ENCODE measurements around the gene CDC34. TPM values are rescaled to one million over a fixed set of nuclear protein-coding genes. Genes with fewer than 3 reads are reported as not detected.

Gene CDC34
- total and polyA plus RNA-seq, 9 of the 15 experiments (the other 6 are each of a cell fraction or from before 2014, with no cell fraction given) = 0.80 to 203 (median 65.5) TPM

DNA sequence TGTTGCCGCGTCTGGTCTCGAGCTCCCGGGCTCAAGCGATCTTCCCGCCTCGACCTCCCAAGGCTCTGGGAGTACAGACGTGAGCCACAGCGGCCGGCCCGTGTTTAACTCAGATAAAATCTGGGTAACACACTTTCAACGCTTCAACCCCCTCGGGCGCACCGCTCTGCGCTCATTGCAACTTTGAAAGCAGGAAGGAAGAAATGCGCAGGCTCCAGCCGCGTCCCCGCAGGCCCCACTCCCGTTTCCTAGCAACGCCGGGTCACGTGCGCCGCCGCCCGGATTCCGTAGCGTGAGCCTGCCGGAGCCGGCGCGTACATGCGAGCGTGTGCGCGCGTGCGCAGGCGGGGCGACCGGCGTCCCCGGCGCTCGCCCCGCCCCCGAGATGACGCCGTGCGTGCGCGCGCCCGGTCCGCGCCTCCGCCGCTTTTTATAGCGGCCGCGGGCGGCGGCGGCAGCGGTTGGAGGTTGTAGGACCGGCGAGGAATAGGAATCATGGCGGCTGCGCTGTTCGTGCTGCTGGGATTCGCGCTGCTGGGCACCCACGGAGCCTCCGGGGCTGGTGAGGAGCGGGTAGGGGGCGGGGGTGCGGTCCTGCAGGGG lies 40.7 kb downstream of the CDC34 start, which contains the start of gene BSG (continued):
- TF ChIP-seq, protein P1, sequence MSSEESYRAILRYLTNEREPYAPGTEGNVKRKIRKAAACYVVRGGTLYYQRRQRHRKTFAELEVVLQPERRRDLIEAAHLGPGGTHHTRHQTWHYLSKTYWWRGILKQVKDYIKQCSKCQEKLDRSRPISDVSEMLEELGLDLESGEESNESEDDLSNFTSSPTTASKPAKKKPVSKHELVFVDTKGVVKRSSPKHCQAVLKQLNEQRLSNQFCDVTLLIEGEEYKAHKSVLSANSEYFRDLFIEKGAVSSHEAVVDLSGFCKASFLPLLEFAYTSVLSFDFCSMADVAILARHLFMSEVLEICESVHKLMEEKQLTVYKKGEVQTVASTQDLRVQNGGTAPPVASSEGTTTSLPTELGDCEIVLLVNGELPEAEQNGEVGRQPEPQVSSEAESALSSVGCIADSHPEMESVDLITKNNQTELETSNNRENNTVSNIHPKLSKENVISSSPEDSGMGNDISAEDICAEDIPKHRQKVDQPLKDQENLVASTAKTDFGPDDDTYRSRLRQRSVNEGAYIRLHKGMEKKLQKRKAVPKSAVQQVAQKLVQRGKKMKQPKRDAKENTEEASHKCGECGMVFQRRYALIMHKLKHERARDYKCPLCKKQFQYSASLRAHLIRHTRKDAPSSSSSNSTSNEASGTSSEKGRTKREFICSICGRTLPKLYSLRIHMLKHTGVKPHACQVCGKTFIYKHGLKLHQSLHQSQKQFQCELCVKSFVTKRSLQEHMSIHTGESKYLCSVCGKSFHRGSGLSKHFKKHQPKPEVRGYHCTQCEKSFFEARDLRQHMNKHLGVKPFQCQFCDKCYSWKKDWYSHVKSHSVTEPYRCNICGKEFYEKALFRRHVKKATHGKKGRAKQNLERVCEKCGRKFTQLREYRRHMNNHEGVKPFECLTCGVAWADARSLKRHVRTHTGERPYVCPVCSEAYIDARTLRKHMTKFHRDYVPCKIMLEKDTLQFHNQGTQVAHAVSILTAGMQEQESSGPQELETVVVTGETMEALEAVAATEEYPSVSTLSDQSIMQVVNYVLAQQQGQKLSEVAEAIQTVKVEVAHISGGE (CRISPR knock-in tag; IDR thresholded peaks at IDR 0.05) = peak in 1 of 3 experiments; percentile 64; a peak in 1 of 6 replicates
- 0 out of 2 replicates have a peak, but pooled peaks have one; percentile 70 for TF ChIP-seq KDM2B (CRISPR knock-in tag; IDR thresholded peaks at IDR 0.05)
- peak; percentile 91; the same call in 1 of the 2 replicates for TF ChIP-seq CHCHD3 (CRISPR knock-in tag; IDR thresholded peaks at IDR 0.05)
- TF ChIP-seq, protein P2, sequence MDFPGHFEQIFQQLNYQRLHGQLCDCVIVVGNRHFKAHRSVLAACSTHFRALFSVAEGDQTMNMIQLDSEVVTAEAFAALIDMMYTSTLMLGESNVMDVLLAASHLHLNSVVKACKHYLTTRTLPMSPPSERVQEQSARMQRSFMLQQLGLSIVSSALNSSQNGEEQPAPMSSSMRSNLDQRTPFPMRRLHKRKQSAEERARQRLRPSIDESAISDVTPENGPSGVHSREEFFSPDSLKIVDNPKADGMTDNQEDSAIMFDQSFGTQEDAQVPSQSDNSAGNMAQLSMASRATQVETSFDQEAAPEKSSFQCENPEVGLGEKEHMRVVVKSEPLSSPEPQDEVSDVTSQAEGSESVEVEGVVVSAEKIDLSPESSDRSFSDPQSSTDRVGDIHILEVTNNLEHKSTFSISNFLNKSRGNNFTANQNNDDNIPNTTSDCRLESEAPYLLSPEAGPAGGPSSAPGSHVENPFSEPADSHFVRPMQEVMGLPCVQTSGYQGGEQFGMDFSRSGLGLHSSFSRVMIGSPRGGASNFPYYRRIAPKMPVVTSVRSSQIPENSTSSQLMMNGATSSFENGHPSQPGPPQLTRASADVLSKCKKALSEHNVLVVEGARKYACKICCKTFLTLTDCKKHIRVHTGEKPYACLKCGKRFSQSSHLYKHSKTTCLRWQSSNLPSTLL (IDR thresholded peaks at IDR 0.05) = no peak
- no peak for TF ChIP-seq ZNF140 (CRISPR knock-in tag; IDR thresholded peaks at IDR 0.05)
- TF ChIP-seq IRF2 (CRISPR knock-in tag; IDR thresholded peaks at IDR 0.05) = no peak
- TF ChIP-seq, protein P3, sequence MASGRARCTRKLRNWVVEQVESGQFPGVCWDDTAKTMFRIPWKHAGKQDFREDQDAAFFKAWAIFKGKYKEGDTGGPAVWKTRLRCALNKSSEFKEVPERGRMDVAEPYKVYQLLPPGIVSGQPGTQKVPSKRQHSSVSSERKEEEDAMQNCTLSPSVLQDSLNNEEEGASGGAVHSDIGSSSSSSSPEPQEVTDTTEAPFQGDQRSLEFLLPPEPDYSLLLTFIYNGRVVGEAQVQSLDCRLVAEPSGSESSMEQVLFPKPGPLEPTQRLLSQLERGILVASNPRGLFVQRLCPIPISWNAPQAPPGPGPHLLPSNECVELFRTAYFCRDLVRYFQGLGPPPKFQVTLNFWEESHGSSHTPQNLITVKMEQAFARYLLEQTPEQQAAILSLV (tag; IDR thresholded peaks at IDR 0.05) = no peak
- TF ChIP-seq TEAD4 (IDR thresholded peaks at IDR 0.05; ENCODE audit: low read length) = peak; percentile 56; the same call in 1 of the 2 replicates
- TF ChIP-seq TEAD4 (CRISPR knock-in tag; IDR thresholded peaks at IDR 0.05; ENCODE audit: borderline replicate concordance) = no peak
- TF ChIP-seq, protein P4, sequence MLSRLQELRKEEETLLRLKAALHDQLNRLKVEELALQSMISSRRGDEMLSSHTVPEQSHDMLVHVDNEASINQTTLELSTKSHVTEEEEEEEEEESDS (CRISPR knock-in tag; IDR thresholded peaks at IDR 0.05) = no peak
- 0 out of 2 replicates have a peak, but pooled peaks have one; percentile 41 for TF ChIP-seq ZNF324 (CRISPR knock-in tag; IDR thresholded peaks at IDR 0.05)
- TF ChIP-seq POLR2G (IDR thresholded peaks at IDR 0.05; ENCODE audit: low read depth, low read length) = peak; percentile 98
- peak; percentile 62 to 95 for TF ChIP-seq MAZ (CRISPR knock-in tag; conservative IDR thresholded peaks at IDR 0.05 in 1 of 2, IDR thresholded peaks at IDR 0.05 in 1 of 2)
- TF ChIP-seq CBX1 (IDR thresholded peaks at IDR 0.05; ENCODE audit: low read depth) = peak; percentile 84; the same call in 1 of the 2 replicates
- TF ChIP-seq RBM22 (IDR thresholded peaks at IDR 0.05; ENCODE audit: low read depth, low read length, poor library complexity, severe bottlenecking) = peak; percentile 76
- TF ChIP-seq, protein P5, sequence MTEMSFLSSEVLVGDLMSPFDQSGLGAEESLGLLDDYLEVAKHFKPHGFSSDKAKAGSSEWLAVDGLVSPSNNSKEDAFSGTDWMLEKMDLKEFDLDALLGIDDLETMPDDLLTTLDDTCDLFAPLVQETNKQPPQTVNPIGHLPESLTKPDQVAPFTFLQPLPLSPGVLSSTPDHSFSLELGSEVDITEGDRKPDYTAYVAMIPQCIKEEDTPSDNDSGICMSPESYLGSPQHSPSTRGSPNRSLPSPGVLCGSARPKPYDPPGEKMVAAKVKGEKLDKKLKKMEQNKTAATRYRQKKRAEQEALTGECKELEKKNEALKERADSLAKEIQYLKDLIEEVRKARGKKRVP (CRISPR knock-in tag; IDR thresholded peaks at IDR 0.05) = no peak
- TF ChIP-seq, protein P6, sequence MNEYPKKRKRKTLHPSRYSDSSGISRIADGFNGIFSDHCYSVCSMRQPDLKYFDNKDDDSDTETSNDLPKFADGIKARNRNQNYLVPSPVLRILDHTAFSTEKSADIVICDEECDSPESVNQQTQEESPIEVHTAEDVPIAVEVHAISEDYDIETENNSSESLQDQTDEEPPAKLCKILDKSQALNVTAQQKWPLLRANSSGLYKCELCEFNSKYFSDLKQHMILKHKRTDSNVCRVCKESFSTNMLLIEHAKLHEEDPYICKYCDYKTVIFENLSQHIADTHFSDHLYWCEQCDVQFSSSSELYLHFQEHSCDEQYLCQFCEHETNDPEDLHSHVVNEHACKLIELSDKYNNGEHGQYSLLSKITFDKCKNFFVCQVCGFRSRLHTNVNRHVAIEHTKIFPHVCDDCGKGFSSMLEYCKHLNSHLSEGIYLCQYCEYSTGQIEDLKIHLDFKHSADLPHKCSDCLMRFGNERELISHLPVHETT (CRISPR knock-in tag; conservative IDR thresholded peaks at IDR 0.05 in 1 of 2, IDR thresholded peaks at IDR 0.05 in 1 of 2) = peak in 1 of 2 experiments; percentile 90; a peak in 2 of 4 replicates

Data from K562 (cell line).